ENCODE data around the gene SIL1.

- TF ChIP-seq CTCF (IDR thresholded peaks at IDR 0.05) = no peak
- no peak for TF ChIP-seq EP300 (IDR thresholded peaks at IDR 0.05)
- TF ChIP-seq POLR2A (IDR thresholded peaks at IDR 0.05) = no peak
These were observed 24.2 kb upstream of the SIL1 start for GRCh38 chr5:139222346-139222745.

Measured in gastroesophageal sphincter (tissue), 3 donors.